Lower leg skin (tissue), 4 donors: Measurements from ENCODE around the gene NAPG. TPM values are rescaled to one million over a fixed set of nuclear protein-coding genes. Genes with fewer than 3 reads are reported as not detected.

Source experiments
- DNase-seq, 2 donors: peaks; one replicate each; pipeline ENCODE4 v3.0.0-alpha.2; 2019; ENCODE audit warnings: low spot score in 2 of 2
- H3K4me3 ChIP-seq: fragments of 200-600 bp; sonication (generic); 2 replicates; pipeline ENCODE4 v1.5.1; 2017; ENCODE audit warnings: mild to moderate bottlenecking, low read depth; ENCODE audit not compliant: poor library complexity, severe bottlenecking
- CTCF ChIP-seq, 3 donors: fragments of 450-650 bp; IDR thresholded peaks; one replicate each; pipeline ENCODE4 v1.5.1; 2016; ENCODE audit warnings: antibody characterized with exemption in 3 of 3, mild to moderate bottlenecking in 3 of 3, moderate library complexity in 2 of 3
- POLR2A ChIP-seq, 2 donors: fragments of 450-650 bp; IDR thresholded peaks; one replicate each; pipeline ENCODE4 v1.6.1; 2016 to 2017; ENCODE audit warnings: antibody characterized with exemption in 2 of 2, mild to moderate bottlenecking in 1 of 2, moderate library complexity in 1 of 2
- WGBS, 2 donors: methylation state at CpG; one replicate each; pipeline ENCODE4 v1.1.5; 2018; 5-methylcytosine and 5-hydroxymethylcytosine counted together
- intact Hi-C: fragments of 100-400 bp; cut with DNase I; formaldehyde crosslinking; loops from one replicate; pipeline ENCODE4 v1.15.0; 2023; ENCODE audit warnings: low total_unique reads
- total RNA-seq, 4 donors: library from RNA; depleted of rRNA; stranded (reverse); fragments of >200 nt; gene quantifications; one replicate each; pipeline ENCODE4 v1.1.0, GENCODE V29; 2016

NAPG gene
- total RNA-seq, 4 donors from 2014 or later = 15.6 to 25.7 (median 22.0) TPM

GRCh38 chr18:10557085-10557677 lies 31.4 kb downstream of the NAPG start:
- intact Hi-C loops = no loop called here
- DNase-seq = no peak
- WGBS, 2 donors = 75 to 82% methylated on average over 6 of the region's 6 CpGs
- TF ChIP-seq CTCF (IDR thresholded peaks at IDR 0.05) (no peak), POLR2A (IDR thresholded peaks at IDR 0.05) (no peak)
- H3K4me3 ChIP-seq = no peak overlapping the region

- intact Hi-C loops = no loop called here
- 64 to 81% methylated on average over 6 of the region's 6 CpGs for WGBS, 2 donors
- TF ChIP-seq CTCF (IDR thresholded peaks at IDR 0.05) = no peak
- no peak for TF ChIP-seq POLR2A (IDR thresholded peaks at IDR 0.05)
- no peak overlapping the region for H3K4me3 ChIP-seq
- DNase-seq = peak in 1 of 2 donors; percentile 46
These were observed 32.6 kb downstream of the NAPG start for GRCh38 chr18:10558243-10558966.

GRCh38 chr18:10558967-10559298 lies 33.1 kb downstream of the NAPG start:
- intact Hi-C loops = no loop called here
- WGBS, 2 donors = 51 to 65% methylated on average over 3 to 4 of the region's 4 CpGs
- DNase-seq = no peak
- no peak overlapping the region for H3K4me3 ChIP-seq
- no peak for TF ChIP-seq POLR2A (IDR thresholded peaks at IDR 0.05)
- no peak for TF ChIP-seq CTCF (IDR thresholded peaks at IDR 0.05)

GRCh38 chr18:10559553-10560451 lies 34.0 kb downstream of the NAPG start:
- no peak overlapping the region for H3K4me3 ChIP-seq
- no peak for DNase-seq
- TF ChIP-seq POLR2A (IDR thresholded peaks at IDR 0.05) (no peak), CTCF (IDR thresholded peaks at IDR 0.05) (no peak)
- WGBS, 2 donors = 33 to 38% methylated on average over 17 of the region's 17 CpGs
- intact Hi-C loops = no loop called here

GRCh38 chr18:10560452-10561045 lies 34.7 kb downstream of the NAPG start:
- peak; percentile 84 to 92 for DNase-seq
- TF ChIP-seq POLR2A (IDR thresholded peaks at IDR 0.05) = no peak
- TF ChIP-seq CTCF (IDR thresholded peaks at IDR 0.05) = peak in 1 of 3 donors; percentile 28
- WGBS, 2 donors = 29 to 30% methylated on average over 17 of the region's 17 CpGs
- H3K4me3 ChIP-seq = no peak overlapping the region
- intact Hi-C loops = no loop called here
